Stimulated activated naive CD4-positive, alpha-beta T cell treated with Interleukin-2 at 50 U/mL for 16 hours (primary cell): ENCODE results near the gene PARP3.
"Not testable (repeated sequence)": the region's sequence is repeated elsewhere in the genome, so short reads cannot be mapped to it uniquely, and the experiment has no call there.

ENCODE experiments used
- DNase-seq: peaks from one replicate; lab custom pipeline; 2025; lab: John Stamatoyannopoulos, UW

The PARP3 gene

DNA sequence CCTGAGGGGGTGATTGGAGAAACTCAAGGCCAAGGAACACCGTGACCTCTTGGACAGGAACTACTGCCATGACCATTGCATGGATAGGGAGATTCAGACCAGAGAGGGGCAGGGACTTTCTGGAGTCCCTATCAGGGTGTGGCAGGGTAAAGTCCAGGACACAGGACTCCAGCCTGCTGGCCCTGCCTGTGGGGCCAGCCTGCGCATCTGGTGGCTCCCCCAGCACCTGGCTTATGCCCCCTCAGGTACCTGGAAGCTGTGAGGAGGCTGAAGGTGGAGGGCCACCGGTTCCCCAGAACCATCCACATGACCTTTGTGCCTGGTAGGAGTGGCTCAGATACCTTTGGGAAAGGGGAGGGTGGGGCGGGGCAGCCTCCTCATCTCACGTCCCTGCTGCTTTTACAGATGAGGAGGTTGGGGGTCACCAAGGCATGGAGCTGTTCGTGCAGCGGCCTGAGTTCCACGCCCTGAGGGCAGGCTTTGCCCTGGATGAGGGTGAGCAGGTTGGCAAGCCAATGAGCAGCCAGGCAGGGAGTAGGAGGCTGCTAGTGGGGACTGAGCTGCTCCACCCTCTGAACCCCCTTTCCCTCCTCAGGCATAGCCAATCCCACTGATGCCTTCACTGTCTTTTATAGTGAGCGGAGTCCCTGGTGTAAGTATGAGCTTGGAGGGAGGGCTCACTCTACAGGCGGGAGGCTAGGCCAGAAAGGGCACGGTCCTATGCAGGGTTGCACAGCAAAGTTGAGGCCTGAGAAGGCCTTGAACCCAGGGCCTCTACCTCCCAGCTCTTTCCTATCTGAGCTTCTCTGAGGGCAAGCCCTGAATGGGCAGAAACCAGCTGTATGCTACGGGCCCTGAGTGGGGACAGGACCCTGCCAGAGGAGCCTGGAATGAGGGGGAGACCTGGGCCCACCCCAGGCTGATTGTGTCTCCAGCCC, 44.1 kb downstream of the PARP3 start:
- no peak for DNase-seq

DNA sequence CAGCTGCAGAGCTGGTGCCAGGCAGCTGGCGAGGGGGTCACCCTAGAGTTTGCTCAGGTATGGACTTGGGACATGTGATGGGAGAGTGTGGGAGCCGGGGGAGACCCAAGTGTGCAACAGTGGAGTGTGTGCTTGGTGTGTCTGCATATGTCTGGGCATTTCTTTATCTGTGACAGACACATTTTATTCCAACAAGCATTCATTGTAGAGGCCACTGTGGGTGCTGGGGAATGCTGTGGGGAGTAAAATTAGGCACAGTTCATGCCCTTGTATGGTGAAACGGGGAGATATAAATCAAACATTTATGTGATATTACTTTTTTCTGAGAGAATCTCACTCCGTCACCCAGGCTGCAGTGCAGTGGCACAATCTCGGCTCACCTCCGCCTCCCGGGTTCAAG, 45.4 kb downstream of the PARP3 start:
- no peak for DNase-seq

DNA sequence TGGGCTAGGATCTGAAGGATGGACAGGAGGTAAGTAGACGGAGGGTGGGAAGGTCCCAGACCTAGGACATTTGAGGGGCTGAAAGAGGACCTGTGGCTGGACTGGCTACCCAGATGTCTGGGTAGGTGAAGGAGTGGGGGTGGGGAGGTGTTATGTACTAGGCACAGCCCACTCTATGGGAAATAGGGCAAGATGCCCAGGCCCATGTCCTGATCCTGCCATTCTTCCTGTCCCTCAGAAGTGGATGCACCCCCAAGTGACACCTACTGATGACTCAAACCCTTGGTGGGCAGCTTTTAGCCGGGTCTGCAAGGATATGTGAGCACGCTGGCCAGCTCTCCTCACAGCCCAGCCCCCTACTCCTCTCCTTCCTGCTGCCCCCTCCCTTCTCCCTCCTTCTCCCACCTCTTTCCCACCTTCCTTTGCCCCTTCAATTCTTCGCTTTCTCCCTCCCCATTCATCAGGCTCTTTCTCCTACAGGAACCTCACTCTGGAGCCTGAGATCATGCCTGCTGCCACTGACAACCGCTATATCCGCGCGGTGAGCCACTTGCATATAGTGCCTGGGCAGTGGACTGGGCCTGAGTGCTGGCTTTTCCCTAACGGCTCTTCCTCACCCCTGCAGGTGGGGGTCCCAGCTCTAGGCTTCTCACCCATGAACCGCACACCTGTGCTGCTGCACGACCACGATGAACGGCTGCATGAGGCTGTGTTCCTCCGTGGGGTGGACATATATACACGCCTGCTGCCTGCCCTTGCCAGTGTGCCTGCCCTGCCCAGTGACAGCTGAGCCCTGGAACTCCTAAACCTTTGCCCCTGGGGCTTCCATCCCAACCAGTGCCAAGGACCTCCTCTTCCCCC, 46.4 kb downstream of the PARP3 start:
- no peak for DNase-seq

DNA sequence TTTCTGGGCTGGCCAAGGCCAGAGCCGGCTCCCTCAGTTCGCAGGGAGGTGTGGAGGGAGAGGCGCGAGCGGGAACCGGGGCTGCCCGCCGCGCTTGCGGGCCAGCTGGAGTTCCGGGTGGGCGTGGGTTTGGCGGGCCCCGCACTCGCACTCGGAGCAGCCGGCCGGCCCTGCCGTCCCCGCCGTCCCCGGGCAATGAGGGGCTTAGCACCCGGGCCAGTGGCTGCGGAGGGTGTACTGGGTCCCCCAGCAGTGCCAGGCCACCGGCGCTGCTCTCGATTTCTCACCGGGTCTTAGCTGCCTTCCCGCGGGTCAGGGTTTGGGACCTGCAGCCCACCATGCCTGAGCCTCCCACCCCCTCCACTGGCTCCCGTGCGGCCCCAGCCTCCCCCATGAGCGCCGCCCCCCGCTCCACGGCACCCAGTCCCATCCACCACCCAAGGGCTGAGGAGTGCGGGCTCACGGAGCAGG, 48.4 kb downstream of the PARP3 start:
- not testable (repeated sequence) for DNase-seq

DNA sequence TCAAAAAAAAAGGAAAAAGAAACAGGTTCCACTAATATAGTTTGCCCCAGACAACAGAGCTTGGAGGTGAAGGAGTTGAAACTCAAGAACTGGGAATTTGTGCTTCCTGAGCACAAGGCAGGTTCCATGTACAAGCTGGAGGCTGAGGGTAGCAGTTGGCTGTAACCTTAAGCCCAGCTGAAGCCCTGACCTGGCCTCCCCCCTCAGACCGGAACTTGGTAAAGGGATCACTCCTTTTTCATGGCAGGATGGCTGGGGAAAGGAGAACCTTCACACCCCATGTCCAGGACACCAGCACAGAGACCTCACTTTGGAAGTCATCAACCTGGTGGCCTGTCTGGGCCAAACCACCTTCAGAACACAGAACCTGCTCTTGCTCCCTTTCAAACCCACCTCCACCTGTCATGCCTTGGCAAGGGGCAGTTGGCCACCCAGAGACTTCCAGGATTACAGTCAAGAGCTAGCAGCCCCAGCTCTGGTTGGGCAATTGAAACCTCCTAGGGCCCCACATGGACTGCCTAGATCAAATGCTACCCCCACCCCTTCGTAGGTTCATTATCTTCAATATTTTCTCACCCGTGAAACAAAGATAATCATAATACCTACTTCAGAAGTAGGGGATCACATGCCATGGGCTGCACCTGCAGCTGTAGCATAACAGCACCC, 50.0 kb downstream of the PARP3 start:
- DNase-seq = no peak

DNA sequence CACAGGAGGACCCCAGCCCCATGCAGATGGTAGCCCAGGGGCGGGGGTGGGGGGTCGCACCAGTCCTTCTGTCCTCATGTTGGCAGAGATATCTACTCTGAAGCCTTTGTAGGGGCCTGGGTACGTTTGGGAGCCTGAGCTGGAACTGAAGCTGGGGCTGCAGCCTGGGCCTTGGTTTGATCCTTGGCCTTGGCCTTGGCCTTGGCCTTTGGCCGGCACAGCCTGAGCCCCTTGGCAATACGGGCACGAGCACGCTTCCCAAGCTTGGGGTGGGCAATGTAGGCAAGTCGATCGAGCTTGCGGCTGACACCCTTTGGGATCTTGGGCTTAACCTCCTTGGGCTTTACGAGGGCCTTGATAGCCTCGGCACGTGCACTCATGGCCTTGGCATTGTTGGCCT, 51.5 kb downstream of the PARP3 start:
- DNase-seq = not testable (repeated sequence)

DNA sequence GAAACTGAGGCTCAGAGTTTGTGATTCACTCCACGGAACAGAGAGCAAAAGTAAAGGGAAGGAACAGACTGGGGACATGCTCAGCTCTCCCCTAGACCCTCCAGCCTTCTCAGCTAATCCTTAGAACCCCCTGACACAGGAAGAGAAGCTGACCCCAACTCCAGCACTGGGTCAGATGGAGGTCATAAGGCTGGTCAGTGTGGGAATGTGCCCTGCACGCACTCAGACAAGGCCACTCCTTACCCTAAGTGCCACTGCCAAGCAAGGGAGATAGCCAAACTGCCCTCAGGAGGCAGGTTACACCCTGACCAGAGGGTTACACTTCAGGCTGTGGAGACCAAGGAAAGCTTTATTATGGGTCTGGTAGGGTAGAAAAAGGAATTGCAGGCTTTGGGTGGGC, 52.4 kb downstream of the PARP3 start:
- DNase-seq = no peak

DNA sequence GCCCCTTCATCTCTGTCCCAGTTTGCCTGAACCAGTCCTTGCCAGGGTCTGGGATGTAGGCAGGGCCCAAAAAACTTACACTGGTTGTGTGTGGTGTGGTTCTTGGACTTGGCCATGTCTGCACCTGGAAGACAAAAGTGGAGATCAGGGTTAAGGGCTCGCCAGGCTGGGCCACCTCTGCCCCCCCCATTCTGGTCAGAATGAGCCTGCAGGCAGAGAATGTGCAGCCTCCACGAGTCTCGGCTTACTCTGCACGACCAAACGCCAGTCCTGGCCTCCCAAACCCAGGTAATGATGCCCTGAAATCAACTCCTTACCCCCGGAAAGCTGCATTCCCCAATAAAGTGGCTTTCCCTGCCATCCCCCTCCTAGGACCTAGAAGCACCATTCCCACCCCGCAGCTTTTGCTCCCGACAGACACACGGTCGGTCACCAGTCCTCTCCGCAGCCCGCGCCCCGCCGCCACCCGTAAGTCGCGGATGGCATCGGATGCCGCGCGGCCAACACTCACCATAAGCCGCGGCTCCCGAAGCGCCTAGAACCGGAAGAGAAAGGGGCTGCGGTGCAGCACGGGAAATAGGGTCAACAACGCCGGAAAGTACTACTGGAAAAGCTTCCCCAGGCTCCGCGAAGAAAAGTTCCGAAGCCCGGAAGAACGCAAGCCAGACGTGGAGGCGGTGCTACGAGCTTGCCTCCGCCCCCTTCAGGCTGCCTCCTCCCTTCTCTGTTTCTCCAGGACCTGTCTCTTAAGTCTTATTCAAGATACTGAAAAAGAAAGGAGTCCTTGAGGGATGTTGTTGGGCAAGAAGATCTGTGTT, 53.4 kb downstream of the PARP3 start, which contains the start of gene RPL29:
TSS of gene RPL29 (minus strand) at position 550 of the 818 bp plus-strand sequence. CDS start at position 116, 434 bp downstream.
- DNase-seq = peak; percentile 90

DNA sequence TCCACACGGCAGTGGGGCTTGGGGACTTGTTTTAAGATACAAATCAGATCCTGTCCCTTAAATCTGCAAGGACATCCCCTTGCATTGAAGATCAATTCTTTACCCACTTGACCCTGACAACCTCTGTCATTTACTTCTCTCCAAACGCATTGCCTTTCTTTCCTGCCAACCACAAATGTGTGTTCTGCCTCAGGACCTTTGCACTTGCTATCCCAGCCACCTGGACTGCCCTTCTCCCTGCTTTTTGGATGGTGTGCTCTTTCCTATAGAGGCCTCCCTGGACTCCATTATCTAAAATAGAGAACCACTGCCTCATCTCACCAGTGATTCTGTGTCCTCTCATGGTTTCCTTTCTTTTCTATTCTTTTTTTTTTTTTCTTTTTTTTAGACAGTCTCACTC, 55.0 kb downstream of the PARP3 start:
- no peak for DNase-seq

DNA sequence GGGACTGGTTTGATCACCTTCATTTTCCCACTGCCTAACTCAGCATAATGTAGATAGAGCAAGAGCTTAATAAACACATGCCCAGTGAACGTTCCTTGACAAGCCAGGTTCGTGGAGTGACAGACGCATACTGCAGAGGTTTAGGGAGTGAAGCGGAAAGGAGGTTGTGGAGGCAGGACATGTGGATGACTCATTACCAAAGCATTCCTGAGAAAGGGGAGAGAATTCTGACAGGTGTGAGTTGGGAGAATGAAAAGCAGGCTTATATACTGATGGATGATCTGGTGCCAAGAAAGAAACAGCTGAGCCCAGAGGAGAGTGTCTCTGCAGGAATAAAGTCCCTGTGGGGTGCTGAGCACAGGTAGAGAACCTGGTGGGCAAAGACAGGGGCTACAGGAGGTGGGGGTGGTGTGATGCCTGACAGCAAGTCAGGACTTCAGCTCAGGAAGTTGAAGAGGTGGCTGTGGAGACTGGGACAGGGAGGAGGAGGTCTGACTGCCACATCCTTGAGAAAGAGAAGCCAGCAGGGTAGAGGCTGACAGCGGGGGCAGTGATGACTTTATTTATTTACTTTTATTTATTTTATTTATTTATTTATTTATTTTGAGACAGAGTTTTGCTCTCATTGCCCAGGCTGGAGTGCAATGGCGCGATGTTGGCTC, 55.9 kb downstream of the PARP3 start:
- DNase-seq = no peak
